ENCODE data around the gene MUC6.

MUC6 gene

GRCh38 chr11:1036303-1036923 is at the start of gene MUC6:
TSS of gene MUC6 (minus strand) at chr11:1036718. CDS start at chr11:1036655, 63 bp downstream.
- DNase-seq: no peak

GRCh38 chr11:1085440-1086170 is 49.1 kb upstream of the MUC6 start:
- DNase-seq: no peak

- DNase-seq: no peak
Measured at GRCh38 chr11:1084561-1085439, 48.3 kb upstream of the MUC6 start.

GRCh38 chr11:1083621-1084551 is 47.4 kb upstream of the MUC6 start:
- no peak for DNase-seq

- DNase-seq: no peak
Measured at GRCh38 chr11:1082728-1083620, 46.5 kb upstream of the MUC6 start.

- DNase-seq: no peak
Measured at GRCh38 chr11:1082346-1082727, 45.8 kb upstream of the MUC6 start.

- DNase-seq: no peak
Measured at GRCh38 chr11:1081601-1082311, 45.2 kb upstream of the MUC6 start.

GRCh38 chr11:1078191-1078601 is 41.7 kb upstream of the MUC6 start:
- no peak for DNase-seq

GRCh38 chr11:1077417-1078119 is 41.0 kb upstream of the MUC6 start:
- no peak for DNase-seq

- DNase-seq: no peak
Measured at GRCh38 chr11:1077033-1077416, 40.5 kb upstream of the MUC6 start.

GRCh38 chr11:1076061-1076665 is 39.6 kb upstream of the MUC6 start:
- no peak for DNase-seq

GRCh38 chr11:1075341-1075911 is 38.9 kb upstream of the MUC6 start:
- DNase-seq: no peak

- DNase-seq: no peak
Measured at GRCh38 chr11:1074244-1075221, 38.0 kb upstream of the MUC6 start, which contains the start of gene MUC2. TSS of gene MUC2 (plus strand) at chr11:1074874.

- DNase-seq: no peak
Measured at GRCh38 chr11:1073851-1074243, 37.3 kb upstream of the MUC6 start.

GRCh38 chr11:1073261-1073724 is 36.8 kb upstream of the MUC6 start:
- DNase-seq: no peak

GRCh38 chr11:1072821-1073231 is 36.3 kb upstream of the MUC6 start:
- no peak for DNase-seq

- no peak for DNase-seq
Measured at GRCh38 chr11:1072116-1072820, 35.8 kb upstream of the MUC6 start.
